Spleen (tissue), 11 donors: ENCODE measurements around the gene ADRA2B. TPM values are rescaled to one million over a fixed set of nuclear protein-coding genes. Genes with fewer than 3 reads are reported as not detected.

Source experiments
- DNase-seq: peaks from one replicate; pipeline ENCODE4 v3.0.0-alpha.2; 2020
- H3K27ac ChIP-seq, 8 donors: fragments of 200-600 bp; sonication (generic) in 7 of 8; 1 replicate in 4 of 8; 2 replicates in 4 of 8; pipeline versions ENCODE4 v1.5.0 to v1.8.0; 2016 to 2021; ENCODE audit warnings: inconsistent platforms in 4 of 8, mild to moderate bottlenecking in 4 of 8, moderate library complexity in 1 of 8
- H3K27me3 ChIP-seq, 7 donors: fragments of 200-600 bp; sonication (generic) in 6 of 7; replicated peaks in 1 of 7; 1 replicate in 4 of 7; 2 replicates in 3 of 7; pipeline versions ENCODE4 v1.5.0 to v1.8.0; 2016 to 2021; ENCODE audit warnings: inconsistent platforms in 3 of 7, mild to moderate bottlenecking in 1 of 7
- H3K36me3 ChIP-seq, 6 donors: fragments of 200-600 bp; sonication (generic) in 5 of 6; 1 replicate in 4 of 6; 2 replicates in 2 of 6; pipeline versions ENCODE4 v1.5.0 to v1.8.0; 2016 to 2021; ENCODE audit warnings: inconsistent platforms in 2 of 6
- H3K4me1 ChIP-seq, 6 donors: fragments of 200-600 bp; sonication (generic) in 5 of 6; 1 replicate in 3 of 6; 2 replicates in 3 of 6; pipeline versions ENCODE4 v1.5.0 to v1.8.0; 2016 to 2021; ENCODE audit warnings: inconsistent platforms in 3 of 6
- H3K4me3 ChIP-seq, 8 donors: fragments of 200-600 bp; sonication (generic) in 7 of 8; 1 replicate in 4 of 8; 2 replicates in 4 of 8; pipeline versions ENCODE4 v1.5.0 to v1.8.0; 2016 to 2021; ENCODE audit warnings: inconsistent platforms in 4 of 8, mild to moderate bottlenecking in 4 of 8, moderate library complexity in 2 of 8
- H3K9me3 ChIP-seq, 8 donors: fragments of 200-600 bp; sonication (generic) in 7 of 8; 1 replicate in 4 of 8; 2 replicates in 4 of 8; pipeline versions ENCODE4 v1.5.0 to v1.8.0; 2016 to 2021; ENCODE audit warnings: inconsistent platforms in 4 of 8
- POLR2A ChIP-seq, 3 donors: fragments of 450-650 bp; IDR thresholded peaks; one replicate each; pipeline ENCODE4 v1.5.1; 2017; ENCODE audit warnings: antibody characterized with exemption in 3 of 3, mild to moderate bottlenecking in 1 of 3
- POLR2AphosphoS5 ChIP-seq, 3 donors: sonication (generic); formaldehyde crosslinking; IDR thresholded peaks; one replicate each; pipeline ENCODE4 v1.5.1; 2017; ENCODE audit warnings: antibody characterized with exemption in 3 of 3
- WGBS, 5 donors: extraction: QIAGEN DNeasy Blood & Tissue Kit in 3 of 5; methylation state at CpG; one replicate each; pipeline versions ENCODE4 v1.1.5 to v1.1.7; 2013 to 2018; 5-methylcytosine and 5-hydroxymethylcytosine counted together
- intact Hi-C: fragments of 100-400 bp; cut with DNase I; formaldehyde crosslinking; loops from one replicate; pipeline ENCODE4 v1.15.0; 2023; ENCODE audit warnings: low total_unique reads
- polyA plus RNA-seq, 3 donors: library from polyadenylated mRNA; stranded (reverse); fragments of 200-250 nt; gene quantifications; one replicate each; pipeline ENCODE4 v1.2.1, GENCODE V29; 2013
- total RNA-seq, 7 donors: library from RNA; depleted of rRNA in 3 of 7; stranded (reverse); fragments of >200 nt in 3 of 7; fragmentation: NEBNext Ultra II Directional in 4 of 7; extraction: Animal tissue kit (Norgen Biotek cat#: 25700) in 4 of 7; gene quantifications; one replicate each; pipeline versions ENCODE4 v1.1.0 to v1.2.1, GENCODE V29; 2016 to 2021
- TF ChIP-seq, protein P1 (sequence below), 11 experiments: fragments of 200-600 bp in 7 of 11; fragments of 450-650 bp in 4 of 11; sonication (generic) in 4 of 11; IDR thresholded peaks in 8 of 11; conservative IDR thresholded peaks in 3 of 11; 1 replicate in 7 of 11; 2 replicates in 4 of 11; pipeline versions ENCODE4 v1.4.0 to v1.8.0; 2016 to 2021; ENCODE audit warnings: antibody characterized with exemption in 11 of 11, inconsistent platforms in 4 of 11, mild to moderate bottlenecking in 1 of 11
- donor health status: healthy with polysubstance abuse.
- donor health status: DM: no; HTN: no; CAD: no; lungs with moderate emphysema.
- donor health status: DM: no; HTN: no; CAD: no.
- donor health status: Bipolar disorder and iron deficiency.
- donor health status: healthy.
- donor health status: DM: no; HTN: no; CAD: no.
- donor health status: DM: yes; HTN: yes; CAD: no.

The ADRA2B gene
- total and polyA plus RNA-seq, 10 donors: 1.8 to 14.2 (median 5.2) TPM

DNA sequence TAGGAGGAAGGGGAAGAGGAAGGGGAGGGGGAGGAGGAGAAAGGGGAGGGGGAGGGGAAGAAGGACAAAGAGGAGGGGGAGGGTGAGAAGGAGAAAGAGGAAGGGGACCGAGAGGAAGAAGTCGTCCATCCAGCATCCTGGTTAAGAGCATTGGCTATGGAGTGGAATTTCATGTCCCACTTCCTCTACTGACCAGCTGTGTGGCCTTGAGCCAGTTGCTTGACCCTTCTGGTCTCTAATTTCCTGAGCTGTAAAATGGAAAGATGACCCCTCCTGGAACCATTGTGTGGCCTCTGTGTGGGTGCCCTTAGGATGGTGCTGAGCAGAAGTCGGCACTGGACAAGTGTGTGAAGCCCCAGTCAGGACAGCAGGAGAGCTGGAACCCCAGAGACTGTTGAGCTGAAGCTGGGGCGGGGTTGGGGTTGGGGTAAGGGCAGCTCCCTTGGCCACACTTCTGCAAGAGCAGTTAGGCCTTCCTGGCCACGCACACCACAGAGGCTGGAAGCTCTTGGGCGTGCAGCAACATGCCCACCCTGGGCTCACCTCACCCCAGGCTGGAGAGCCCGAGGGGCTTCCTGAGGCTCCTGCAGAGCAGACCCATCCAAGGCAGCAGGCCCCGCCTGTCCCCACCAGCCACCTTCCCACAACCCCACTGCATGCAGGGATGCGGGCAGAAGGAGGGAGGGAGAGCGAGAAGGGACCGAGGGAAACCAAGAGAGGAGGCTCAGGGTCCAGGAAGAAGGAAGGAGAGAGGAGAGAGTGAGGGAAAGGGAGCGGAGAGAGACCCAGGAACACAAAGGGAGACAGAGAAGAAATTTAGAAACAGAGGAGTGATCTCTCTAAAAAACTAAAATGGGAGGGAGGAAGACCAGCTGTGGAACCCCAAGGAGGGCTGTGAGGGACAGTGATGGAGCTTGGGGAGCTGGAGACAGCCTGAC is 16.2 kb downstream of the ADRA2B start:
- peaks cover 0 to 7% (median 5%) of the 10 kb centered on the region in 8 donors for H3K9me3 ChIP-seq
- WGBS, 5 donors: 56 to 67% (median 65%) methylated on average over 10 to 12 of the region's 12 CpGs
- no peaks in the 10 kb centered on the region for H3K27me3 ChIP-seq
- peaks cover 0 to 45% (median 13%) of the 10 kb centered on the region in 6 donors for H3K4me1 ChIP-seq
- DNase-seq: peak; percentile 64
- intact Hi-C loops: no loop called here
- TF ChIP-seq, protein P1, sequence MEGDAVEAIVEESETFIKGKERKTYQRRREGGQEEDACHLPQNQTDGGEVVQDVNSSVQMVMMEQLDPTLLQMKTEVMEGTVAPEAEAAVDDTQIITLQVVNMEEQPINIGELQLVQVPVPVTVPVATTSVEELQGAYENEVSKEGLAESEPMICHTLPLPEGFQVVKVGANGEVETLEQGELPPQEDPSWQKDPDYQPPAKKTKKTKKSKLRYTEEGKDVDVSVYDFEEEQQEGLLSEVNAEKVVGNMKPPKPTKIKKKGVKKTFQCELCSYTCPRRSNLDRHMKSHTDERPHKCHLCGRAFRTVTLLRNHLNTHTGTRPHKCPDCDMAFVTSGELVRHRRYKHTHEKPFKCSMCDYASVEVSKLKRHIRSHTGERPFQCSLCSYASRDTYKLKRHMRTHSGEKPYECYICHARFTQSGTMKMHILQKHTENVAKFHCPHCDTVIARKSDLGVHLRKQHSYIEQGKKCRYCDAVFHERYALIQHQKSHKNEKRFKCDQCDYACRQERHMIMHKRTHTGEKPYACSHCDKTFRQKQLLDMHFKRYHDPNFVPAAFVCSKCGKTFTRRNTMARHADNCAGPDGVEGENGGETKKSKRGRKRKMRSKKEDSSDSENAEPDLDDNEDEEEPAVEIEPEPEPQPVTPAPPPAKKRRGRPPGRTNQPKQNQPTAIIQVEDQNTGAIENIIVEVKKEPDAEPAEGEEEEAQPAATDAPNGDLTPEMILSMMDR (IDR thresholded peaks at IDR 0.05 in 8 of 11, conservative IDR thresholded peaks at IDR 0.05 in 3 of 11): no peak
- TF ChIP-seq POLR2A (IDR thresholded peaks at IDR 0.05) (no peak), POLR2AphosphoS5 (IDR thresholded peaks at IDR 0.05) (peak in 1 of 3 donors; percentile 13)
- no peak overlapping the region for H3K4me3 ChIP-seq
- H3K36me3 ChIP-seq: no peaks in the 10 kb centered on the region
- peak overlapping the region in 1 of 8 donors; percentile 28 for H3K27ac ChIP-seq

- intact Hi-C loops: no loop called here
- H3K27ac ChIP-seq: peak overlapping the region in 2 of 8 donors; percentile 48 to 49
- peak; percentile 68 for DNase-seq
- TF ChIP-seq, protein P1 (IDR thresholded peaks at IDR 0.05 in 8 of 11, conservative IDR thresholded peaks at IDR 0.05 in 3 of 11): no peak
- no peak for TF ChIP-seq POLR2A (IDR thresholded peaks at IDR 0.05)
- peak; percentile 14 to 34 (median 24) for TF ChIP-seq POLR2AphosphoS5 (IDR thresholded peaks at IDR 0.05)
- no peaks in the 10 kb centered on the region for H3K36me3 ChIP-seq
- no peaks in the 10 kb centered on the region for H3K27me3 ChIP-seq
- H3K4me3 ChIP-seq: no peak overlapping the region
- H3K4me1 ChIP-seq: peaks cover 0 to 40% (median 13%) of the 10 kb centered on the region in 6 donors
- 66 to 83% (median 76%) methylated on average over 6 to 11 of the region's 11 CpGs for WGBS, 5 donors
- H3K9me3 ChIP-seq: no peaks in the 10 kb centered on the region
Measured at GRCh38 chr2:96098900-96099590, 17.3 kb downstream of the ADRA2B start.

- H3K4me1 ChIP-seq: peaks cover 0 to 33% (median 13%) of the 10 kb centered on the region in 6 donors
- DNase-seq: peak; percentile 44
- H3K27ac ChIP-seq: peak overlapping the region in 2 of 8 donors; percentile 48 to 49
- no peaks in the 10 kb centered on the region for H3K36me3 ChIP-seq
- H3K27me3 ChIP-seq: no peaks in the 10 kb centered on the region
- H3K4me3 ChIP-seq: no peak overlapping the region
- intact Hi-C loops: no loop called here
- no peaks in the 10 kb centered on the region for H3K9me3 ChIP-seq
- WGBS, 5 donors: 76 to 85% (median 81%) methylated on average over 6 to 7 of the region's 7 CpGs
- TF ChIP-seq POLR2A (IDR thresholded peaks at IDR 0.05): no peak
- TF ChIP-seq, protein P1 (IDR thresholded peaks at IDR 0.05 in 8 of 11, conservative IDR thresholded peaks at IDR 0.05 in 3 of 11): no peak
- no peak for TF ChIP-seq POLR2AphosphoS5 (IDR thresholded peaks at IDR 0.05)
Measured at GRCh38 chr2:96097951-96098823, 18.2 kb downstream of the ADRA2B start.
